ENCODE data around the gene ANXA9.

ANXA9 gene

GRCh38 chr1:150974580-150975478 lies 7.3 kb upstream of the ANXA9 start, which contains the start of gene CERS2:
Gene CERS2 (minus strand): TSS chr1:150974835. CDS start chr1:150969090, 5,745 bp downstream.
- Histone ChIP-seq H3K27ac (peak within 1 kb of the TSS; percentile 96 to 98), H3K4me3 (peak within 1 kb of the TSS; percentile 93)
- no peak for TF ChIP-seq CTCF (IDR thresholded peaks at IDR 0.05)
- DNase-seq (ENCODE audit: low spot score) = peak; percentile 86

DNA sequence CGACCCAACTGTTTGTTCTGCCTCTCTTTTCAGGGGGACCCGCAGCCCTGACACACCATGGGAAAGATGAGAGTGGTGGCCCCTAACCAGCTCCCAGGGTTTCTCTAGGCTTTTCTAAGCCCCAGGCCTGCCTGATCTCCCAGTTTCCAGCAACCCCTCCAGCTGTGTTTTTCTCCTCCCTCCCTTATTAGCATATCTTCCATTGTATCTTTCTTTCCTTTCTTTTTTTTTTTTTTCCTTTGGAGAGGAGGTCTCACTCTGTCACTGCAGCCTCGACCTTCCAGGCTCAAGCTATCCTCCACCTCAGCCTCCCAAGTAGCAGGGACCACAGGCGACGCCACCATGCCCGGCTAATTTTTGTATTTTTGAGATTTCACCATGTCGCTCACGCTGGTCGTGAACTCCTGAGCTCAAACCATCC lies 5.7 kb upstream of the ANXA9 start:
- TF ChIP-seq CTCF (IDR thresholded peaks at IDR 0.05) = no peak
- Histone ChIP-seq H3K27ac (peak overlapping the region; percentile 81 to 86), H3K4me3 (no peak overlapping the region)
- DNase-seq (ENCODE audit: low spot score) = no peak

DNA sequence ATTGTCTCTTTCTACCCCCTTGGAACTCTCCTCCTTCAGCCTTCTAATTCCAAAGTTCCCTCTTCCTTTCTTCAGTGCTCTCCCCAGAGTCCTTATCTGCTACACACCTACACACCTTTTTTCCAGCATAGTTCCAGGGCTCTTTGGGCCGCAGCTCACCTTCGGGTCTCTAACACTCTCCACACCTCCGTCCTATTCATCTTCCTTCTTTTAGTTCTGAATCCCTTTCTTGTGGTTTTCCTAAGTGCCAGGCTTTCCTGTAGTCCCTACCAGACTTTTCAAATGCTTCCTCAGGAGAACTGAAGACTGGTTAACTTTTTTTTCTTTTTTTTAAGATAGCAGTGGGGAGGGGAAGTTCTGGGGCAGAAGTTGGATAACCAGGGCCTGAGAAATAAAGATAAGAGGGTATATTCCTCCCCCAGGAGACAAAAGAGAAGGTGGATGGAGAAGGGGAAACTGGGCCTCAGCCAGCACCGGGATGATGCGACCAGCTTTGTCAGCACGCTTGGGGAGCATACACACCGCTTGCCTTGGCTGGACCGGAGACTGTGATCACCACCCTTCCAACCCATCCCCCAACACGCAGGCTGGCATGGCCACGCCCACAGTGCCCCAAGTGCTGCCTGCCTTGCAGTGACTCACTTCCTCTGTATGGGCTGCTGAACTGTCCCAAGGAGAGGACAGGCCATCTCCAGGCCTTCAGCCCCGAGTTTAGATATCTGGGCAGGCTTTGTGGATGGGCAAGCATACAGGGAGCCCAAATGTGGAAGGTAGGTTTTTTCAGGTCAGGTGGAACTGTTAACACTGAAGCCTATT lies 5.0 kb upstream of the ANXA9 start:
- Histone ChIP-seq H3K27ac (peak overlapping the region; percentile 81 to 86), H3K4me3 (peak overlapping the region; percentile 4)
- DNase-seq (ENCODE audit: low spot score) = peak; percentile 93
- TF ChIP-seq CTCF (IDR thresholded peaks at IDR 0.05) = no peak

DNA sequence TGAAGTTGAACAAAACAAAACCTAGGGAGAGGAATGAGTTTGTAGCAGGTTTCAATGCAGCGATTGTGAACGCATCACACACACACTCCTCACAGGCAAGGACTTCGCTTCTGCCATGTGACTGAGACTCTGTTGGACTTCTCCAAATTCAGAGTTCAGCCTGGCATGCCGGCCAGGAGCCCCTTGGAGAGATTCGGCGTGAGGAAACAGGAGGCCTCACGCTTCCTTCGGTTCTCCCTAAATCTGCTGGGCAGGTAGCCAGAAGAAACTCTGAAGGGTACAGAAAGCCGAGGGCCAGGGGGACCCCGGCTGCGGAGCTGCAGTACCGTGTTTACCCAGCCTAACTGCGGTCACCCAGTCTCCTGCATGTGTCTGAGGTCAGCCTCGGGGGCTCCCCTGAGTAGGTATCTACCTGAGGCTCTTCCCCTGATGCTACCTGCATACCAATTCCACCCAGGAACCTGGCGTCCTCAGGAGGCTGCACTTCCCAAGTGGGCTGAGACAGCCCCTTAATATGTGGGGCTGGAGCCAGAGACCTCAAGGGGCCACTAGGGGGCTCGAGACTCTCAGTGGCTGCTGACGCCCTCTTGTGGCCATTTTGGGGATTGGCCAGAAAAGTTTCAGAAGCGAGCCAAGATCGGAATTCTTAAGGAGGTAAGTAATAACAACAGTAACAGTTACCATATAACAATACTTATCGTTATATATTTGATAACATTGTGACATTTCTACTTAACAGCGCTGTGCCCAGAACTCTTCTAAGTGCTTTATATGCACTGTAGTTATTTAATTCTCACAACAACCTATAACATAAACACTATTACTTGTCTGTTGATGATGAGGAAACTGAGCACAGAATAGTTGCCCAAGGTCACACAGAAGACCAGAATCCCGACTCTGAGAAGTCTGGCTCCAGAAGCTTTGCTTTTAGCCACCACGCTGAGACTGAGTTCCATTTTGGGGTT lies 2.7 kb upstream of the ANXA9 start:
- DNase-seq (ENCODE audit: low spot score) = peak; percentile 88
- peak overlapping the region; percentile 17 to 86 for H3K27ac ChIP-seq
- peak overlapping the region; percentile 18 for H3K4me3 ChIP-seq

DNA sequence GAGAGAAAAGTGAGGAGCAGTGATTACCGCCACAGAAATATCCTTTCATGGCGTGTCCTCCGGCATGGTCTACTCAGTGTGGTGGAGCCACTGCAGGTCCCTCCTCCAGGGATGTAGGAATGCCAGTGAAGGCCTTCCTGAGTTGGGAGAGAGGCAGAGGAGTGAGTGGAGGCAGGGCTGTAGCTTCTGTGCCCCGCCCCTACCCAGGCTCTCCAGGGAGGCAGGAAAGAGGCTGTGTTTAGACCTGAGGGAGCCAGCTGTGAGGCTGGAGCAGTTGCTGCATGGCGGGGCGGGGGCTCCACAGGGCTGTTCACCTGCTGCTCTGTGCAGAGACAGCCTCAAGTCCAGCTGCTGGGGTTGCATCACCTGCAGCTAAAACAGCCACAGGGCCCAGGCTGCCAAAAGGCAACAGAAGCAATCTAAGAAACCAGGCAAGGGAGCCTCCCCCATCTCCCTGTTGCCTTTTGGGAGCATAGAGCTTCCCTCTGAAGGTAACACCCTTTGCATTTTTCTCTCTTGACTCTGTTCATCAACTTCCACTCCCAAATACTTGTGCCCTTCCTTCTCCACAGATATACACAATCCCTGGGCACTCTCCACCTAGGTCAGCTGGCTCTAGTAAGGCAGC lies 801 bp upstream of the ANXA9 start:
- no peak for TF ChIP-seq CTCF (IDR thresholded peaks at IDR 0.05)
- DNase-seq (ENCODE audit: low spot score) = no peak
- H3K4me3 ChIP-seq = no peak overlapping the region

More for the DNA sequence above, 2.7 kb upstream of the ANXA9 start:
- TF ChIP-seq CTCF (IDR thresholded peaks at IDR 0.05) = peak; percentile 97

More for the DNA sequence above, 801 bp upstream of the ANXA9 start:
- no peak overlapping the region for H3K27ac ChIP-seq
